GM19455 (cell line): Measurements from ENCODE around the gene TGFBI.

ENCODE experiments used
- ATAC-seq: cut with Tn5 transposase; IDR thresholded peaks from one replicate; pipeline ENCODE4 v1.9.1; 2021; ENCODE audit not compliant: unreplicated experiment

TGFBI gene

DNA sequence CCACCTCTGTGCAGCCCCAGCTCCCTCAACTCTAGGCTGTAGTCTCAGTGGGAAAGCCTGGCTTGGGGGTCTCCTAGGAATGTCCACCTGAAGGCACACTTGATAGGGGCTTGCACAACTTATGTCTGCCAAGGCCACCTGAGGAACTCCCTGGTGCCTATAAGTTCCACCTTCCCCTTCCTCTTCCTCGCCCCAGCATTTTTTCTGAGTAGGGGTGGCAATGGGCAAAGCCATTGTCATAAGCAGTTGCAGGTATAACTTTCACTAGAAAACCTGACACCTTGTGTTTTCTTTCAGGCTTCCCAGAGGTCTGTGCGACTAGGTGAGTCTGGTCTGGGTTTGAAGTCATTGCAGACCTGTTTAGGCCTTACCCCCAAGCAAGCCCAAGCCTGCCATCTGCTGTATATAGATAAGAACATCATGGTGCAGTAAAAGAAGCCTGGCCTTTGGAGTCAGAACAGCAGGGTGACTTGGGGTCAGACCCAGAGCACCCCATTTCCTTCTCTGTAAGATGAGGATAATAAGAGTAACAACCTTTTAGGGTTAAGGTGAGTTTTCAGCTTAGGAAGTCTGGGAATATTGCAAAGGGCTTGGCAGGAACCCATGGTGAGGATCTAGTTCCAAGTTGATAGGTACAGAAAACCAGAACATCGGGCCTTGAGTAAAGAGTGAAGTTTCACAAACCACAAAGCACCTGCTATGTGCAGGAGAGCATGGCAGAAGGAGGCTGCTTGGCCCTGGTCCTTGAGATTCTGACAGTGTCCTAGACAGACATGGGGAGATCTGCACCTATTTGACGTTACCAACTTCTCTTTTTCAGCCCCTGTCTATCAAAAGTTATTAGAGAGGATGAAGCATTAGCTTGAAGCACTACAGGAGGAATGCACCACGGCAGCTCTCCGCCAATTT, 33.8 kb downstream of the TGFBI start:
- ATAC-seq = peak; percentile 70

DNA sequence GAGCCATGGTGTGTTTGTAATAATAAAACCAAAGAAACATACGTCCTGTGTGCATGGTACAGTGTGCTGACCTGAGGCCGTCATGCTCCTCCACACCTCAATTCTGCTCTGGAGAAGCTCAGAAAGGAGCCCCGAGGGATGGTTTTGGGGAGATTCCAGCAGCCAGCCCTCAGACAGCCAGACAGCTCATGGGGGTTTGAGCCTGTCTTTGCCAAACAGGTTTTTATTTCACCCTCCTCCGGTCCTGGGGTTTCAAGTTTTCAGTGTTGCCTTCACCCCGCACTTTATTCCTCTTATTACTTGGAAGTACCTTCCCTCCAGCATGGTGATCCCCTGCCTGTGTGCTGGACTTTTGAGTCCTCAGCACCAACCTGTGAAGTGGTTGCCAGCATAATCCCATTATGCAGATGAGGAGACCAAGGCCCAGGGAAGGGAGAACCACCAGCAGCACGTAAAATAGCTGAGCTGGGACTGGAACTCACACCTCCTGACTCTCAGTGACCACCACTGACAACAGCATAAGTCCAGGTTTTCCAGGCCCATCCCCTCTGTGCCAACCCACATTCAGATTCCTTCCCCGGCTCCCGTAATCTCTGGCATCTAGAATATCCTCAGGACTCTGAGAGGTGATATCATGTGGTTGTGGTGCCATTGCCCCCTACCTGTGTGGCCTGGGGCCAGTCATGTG, 35.1 kb downstream of the TGFBI start:
- no peak for ATAC-seq

DNA sequence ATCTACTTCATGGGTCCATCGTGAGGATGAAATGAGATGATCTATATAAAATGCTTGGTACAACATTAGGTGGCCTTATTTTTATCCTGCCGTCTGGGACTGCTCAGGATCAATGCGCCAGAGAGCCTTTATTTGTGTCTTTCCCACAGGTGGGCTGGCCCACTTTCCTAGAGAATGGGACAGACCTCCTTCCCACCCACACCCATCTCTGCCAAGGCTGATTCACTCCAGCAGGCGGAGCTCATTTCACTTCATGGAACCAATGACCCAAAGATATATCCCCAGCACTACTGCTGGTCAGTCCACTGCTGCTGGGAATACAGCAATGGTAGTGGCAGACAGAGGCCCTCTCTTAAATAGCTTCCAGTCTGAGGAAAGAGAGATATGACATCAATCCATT, 35.7 kb downstream of the TGFBI start:
- ATAC-seq = no peak

DNA sequence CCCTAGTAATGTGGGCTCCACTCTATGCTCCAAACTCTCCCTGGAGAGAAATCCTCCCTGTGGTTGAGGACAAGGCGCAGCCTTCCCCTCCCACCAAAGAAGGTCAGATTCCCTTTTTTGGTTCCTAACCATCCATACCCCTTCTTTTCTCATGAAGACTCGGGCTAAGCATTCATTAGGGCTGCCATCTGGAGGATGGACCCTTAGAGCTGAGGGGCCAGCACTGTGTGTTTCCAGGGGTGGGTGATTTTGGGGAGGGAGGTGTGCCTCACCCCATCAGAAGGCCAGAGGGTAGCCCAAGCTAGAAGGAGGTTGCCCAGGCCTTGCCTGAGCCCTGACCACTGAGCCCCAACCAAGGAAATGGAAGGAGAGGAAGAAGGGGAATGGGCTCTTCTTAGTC, 36.8 kb downstream of the TGFBI start:
- ATAC-seq = no peak

DNA sequence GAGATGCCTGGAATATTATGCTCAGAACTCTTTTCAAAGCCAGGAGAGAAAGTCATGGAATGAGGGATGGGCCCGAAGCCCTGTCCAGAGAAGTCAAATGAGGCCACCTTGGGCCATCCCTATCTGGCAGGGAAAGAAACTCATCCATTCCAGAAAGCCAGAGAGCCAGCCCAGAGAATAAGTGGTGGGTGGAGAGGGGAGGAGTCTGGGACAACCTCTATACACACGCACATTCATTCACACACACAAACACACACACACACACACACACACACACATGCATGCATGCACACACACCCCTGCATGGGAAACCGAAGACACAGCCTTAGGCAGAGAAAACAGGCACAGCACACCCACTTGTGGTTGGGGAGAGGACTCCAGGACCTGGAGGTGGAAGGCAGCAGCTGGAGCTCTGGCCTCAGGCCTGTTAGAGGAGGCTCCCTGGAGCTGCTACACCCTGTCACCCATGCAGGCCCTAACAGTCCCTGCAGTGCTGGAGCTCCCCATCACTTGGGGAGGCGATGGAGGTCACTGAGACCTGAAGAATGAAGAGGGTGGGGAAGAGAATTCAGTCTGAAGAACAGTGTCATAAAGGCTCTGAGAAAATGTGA, 38.0 kb downstream of the TGFBI start:
- ATAC-seq = no peak

DNA sequence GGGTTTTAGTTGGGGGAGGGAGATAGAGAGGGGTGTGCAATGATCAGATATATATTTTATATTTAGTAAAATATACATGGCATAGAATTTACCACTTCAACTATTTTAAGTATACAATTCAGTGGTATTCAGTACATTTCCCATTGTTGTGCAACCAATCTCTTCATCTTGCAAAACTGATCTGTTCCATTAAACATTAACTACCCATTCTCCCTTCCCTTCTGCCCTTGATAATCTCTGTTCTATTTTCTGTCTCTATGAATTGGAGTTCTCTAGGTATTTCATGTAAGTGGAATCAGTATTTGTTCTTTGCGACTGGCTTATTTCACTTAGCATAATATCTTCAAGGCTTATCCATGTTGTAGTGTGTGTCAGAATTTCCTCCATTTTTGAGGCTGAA, 38.6 kb downstream of the TGFBI start:
- no peak for ATAC-seq

DNA sequence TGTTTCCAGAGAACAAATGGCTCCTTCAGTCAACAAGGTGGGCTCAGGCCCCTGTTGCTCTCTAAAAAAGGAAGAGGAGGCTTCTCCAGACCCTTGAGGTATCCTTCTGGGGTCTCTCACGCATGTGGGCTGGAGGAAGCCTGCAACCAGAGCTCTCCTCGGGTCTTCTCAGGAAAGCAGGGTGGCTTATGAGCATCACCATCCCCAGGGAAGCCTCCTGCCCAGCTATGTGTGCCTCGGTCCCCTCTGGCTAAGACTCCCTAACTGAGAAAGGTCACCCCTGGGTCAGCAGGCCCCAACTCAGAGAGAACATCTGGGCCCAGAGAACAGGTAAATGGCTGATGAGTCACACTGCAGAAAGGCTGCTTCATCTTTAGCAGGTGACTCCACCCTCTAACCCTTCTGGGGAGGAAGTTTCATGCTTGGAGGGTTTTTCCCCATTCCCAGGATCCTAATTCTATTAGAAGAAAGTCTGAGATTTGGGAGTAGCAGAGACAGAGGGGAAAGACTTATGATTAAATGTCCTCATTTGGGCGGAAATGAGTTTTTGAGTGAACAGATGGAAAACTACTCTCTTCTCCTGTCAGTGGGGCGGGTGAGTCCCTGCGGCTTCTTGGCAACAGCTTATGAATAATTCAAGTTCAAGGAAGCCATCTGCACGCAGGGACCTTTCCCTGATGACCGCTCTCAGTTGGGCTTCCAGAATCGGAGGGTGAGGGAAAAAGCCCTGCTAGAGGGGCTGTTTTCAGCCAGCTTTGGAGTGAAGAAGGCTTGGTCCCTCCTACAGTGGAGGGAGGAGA, 41.9 kb downstream of the TGFBI start:
- ATAC-seq = no peak

DNA sequence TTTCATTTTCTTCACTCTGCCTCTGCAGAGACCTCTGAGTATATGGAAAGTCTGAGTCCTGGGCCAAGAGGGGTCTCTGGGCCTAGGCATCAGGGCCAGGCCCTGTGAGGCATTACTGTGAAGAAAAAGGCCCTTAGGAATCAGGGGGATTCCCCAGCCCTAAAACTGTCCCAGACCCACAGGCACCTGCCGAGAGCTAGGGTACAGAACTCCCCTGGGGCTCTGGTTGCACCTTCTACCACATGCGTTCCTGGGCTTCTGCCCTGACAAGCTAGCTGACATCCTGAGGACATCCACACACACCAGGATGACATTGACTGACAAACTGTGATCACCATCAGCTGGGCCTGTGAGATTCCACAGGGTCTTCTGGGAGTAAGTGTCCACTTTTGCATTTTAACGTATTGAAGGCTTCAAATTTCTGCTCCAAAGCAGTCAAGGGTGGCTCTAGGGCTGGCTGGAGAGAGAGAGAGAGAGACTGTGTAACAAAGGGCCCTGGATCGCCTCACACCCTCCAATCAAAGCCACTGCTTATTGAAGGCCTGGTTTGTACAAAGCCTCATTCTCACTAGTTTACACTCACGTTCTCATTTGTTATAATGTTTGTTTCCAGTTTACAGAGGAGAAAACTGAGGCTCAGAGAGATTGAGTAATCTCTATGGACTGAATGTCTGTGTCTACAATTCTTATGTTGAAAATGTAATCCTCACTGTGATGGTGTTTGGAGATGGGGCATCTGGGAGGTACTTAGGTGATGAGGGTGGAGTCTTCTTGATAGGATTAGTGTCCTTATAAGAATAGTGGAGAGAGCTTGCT, 45.1 kb downstream of the TGFBI start:
- no peak for ATAC-seq

DNA sequence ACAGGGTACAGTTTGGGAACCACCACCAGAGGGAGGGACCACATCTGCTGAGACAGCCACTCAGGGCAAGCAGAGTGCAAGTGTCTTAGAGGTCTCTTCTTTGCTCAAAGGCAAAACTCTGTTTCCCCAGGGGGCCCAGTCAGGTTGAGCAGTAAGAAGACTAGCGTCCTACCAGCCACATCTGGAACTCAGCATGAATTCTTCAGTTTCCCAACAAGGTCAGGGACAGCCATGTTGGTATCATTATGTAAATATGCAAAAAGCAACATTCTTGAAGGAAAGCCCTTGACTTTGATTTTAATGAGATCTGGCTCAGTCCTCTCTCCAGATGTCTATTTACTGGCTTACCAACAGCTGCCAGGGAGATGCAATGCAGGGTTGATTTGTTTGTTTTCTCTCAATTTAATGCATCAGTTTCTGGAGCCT, 46.7 kb downstream of the TGFBI start:
- no peak for ATAC-seq

DNA sequence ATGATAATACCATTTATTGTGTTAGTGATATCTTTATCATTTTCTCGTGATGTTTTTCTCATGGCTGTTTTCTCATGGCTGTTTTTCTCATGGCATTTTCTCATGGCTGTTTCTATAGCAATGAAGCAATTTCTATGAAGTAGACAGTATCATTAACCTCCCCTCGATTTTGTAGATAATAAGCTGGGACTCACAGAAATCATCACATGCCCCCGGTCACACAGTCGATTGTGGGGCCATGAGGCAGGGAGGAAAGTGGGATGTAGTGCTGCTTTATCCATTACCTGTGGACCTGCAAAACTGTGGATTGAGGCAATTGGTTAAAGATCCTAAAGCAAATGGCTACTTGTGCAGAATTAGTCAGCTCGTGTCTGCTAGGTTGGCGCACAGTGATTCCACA, 47.3 kb downstream of the TGFBI start:
- ATAC-seq = no peak

DNA sequence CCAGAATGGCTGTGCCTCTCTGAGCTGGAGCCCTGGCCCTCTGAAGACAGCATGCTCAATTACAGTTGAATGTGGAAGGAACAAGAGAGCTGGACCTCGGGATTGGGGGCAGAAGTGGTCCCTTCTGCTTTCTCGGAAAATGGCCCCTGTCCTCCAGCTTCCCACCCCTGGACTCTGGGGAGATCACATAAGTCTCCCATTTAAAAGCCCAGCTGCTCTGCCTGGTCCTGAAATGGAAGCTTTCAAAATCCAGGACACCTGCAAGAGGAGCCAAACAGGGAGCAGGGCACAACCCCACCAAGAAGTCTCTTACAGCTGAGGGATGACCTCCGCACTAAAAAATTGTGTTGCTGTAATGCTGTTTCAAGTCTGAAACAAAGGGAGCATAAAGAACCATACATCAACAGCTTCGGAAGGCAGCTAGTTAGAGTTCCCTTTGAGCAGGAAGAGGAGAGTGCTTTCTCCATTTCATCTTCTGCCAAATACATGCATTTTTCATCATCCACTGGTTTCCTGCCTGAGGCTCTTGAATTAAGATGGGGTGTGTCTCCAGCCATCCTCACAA, 48.2 kb downstream of the TGFBI start:
- ATAC-seq = no peak

DNA sequence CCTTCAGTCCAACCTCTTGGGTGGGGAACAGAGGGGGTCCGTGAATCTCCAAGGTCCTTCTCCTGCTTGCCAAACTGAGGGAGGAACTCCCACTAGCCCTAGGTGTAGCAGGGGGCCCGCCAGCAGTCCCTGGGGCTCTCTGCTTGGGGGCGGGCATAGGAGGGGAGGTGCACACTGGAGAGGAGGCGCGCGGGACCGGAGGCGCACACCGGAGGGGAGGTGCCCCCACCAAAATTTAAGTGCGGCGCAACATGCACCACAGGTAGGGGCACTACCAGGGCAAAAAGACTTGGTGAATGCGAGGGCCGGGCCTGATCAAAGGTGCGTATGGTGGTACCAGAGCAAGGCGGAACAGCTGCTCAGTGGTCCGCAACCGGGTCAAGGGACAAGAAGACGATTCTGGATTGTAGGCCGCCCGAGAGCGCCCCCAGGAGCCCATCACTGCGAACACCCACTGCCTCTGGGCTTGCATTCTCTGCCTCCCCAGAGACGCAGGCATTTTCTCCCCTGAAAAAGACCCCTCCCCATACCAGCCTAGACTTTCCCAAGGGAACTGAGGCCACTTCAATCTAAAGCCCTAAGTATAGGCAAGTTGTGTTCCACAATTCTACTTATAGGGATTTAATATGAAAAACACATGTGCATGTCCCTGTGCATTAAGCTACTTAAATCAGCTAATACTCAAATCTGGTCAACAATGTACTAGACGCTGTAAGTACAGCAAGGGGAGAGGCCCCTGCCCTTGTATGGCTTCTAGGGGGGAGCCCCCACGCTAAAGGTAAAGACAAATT, 50.6 kb downstream of the TGFBI start:
- no peak for ATAC-seq

DNA sequence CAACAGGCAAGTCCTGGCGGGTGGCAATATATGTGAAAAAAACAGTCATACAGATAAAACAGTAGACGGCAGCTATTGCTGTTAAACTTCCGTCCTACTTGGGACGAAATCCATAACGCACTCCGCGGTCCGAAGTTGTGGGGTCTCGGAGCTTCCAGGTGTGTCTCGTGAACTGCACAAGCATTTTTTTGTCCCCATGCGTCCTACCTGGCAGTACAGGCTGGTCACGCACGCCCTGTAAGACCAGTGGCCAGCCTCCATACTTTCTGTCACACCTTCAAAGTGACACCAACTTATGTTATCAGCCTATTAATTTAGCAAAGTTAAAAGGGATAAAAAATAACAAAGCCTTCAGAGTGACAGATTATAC, 51.3 kb downstream of the TGFBI start:
- peak; percentile 5 for ATAC-seq

DNA sequence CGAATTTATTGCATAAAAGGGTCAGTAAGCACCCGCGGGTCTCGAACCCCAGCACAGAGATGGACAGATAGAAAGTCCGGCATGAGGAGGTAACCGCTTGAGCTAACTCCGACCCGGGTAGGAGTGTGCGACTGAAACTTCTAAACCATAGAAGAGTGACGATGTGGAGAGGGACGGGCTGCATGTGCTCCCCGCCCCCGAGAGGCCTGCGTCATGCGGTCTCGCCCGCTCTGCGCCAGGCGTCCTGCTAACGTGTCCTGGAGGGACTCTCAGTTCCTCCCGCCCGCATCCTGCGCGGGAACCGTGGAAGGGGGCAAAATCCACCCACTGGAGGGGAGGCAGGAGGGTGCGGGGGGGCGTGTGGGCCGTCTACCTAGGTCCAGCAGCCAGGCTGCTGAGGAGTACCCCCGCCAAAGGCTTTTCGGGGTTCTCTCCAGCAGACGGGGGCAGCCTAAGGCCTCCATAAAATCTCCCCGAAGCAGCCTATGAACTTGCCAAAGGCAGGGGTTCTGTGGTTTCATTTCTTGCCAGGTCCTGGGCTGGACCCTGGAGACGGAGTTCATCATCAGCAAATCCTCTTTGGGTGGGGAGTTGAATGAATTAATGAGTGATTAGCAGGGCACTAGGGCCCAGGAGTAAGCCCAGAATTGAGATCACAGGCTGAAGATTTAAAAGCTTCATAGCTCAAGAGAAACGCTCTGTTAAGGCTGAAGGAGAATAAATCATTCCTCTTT, 51.9 kb downstream of the TGFBI start:
- peak; percentile 98 for ATAC-seq

DNA sequence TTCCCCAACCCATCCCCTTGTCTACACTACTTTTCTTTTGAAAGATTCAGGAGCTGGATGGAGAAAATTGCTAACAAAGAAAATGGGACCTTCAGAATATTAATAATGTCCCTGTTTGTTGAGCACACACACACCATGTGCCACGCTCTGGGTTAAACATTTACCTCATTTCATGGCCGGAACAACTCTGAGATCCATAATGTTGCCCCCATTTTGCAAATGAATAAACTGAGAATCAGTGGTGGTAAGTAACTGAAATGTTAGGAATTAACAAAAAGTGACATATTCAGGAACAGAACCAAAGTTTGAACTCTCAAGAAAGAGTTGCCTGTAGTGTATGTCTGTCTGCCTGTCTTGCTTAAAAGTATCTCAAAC, 52.4 kb downstream of the TGFBI start:
- ATAC-seq = no peak

DNA sequence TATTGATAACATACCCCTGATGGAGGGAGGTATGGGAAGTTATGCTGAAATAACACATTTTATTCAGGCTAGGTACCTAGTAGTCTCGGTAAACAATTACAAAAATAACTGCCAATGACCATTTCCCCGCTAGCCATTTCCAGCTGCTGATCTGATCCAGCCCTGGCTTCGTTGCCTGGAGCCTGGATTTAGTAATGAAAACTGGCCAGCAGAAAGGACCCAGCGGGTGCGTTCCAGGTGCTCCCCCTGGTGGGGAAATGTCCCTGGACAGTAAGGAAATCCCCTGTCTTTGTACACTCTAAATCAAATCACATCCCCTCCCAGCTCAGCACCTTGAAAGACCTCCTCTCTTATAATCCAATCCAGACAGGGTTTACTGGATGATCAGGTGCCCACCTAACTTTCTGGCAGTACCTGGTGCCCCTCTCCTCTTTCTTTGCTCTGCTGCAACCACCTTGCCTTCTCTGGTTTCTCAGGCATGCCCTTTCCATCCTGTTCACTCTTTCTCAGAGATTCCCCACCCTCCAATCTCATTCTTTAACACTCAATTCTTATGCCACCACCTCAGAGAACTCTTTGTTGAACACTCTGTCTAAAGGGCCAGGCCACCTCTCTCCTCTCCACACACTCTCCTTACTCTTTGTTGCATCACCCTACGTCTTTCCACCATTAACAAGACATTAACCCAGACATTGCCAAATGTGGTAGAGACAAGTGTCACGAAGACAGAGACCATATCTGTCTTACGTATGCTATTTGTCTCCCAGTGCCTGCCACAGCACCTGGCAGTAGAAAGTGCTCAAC, 53.8 kb downstream of the TGFBI start:
- no peak for ATAC-seq

DNA sequence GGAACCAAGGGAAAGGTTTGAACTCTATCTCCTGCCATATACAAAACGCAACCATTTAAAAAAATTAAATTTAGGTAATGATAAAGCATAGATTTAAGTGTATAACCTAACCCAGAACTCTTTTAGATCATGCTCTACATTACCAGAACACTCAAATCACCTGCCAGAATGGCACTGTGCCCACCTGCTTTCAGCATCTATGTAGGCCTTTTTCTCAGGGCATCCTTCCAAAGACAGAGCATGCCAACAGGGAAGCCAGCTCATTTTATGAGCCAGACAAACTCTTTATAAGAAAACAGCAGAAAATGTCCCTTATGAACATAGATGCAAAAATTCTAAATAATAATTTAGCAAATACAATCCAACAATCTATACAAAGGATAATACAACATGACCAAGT, 55.9 kb downstream of the TGFBI start:
- no peak for ATAC-seq
